HL-60 (cell line): Measurements from ENCODE around the gene P2RX2.

Experiments
- POLR2AphosphoS5 ChIP-seq: IDR thresholded peaks from 2 replicates; pipeline ENCODE4 v1.6.1; 2012; ENCODE audit warnings: low read depth
- TF ChIP-seq, protein P1 (sequence below): IDR thresholded peaks from one replicate; pipeline ENCODE4 v1.5.1; 2011; ENCODE audit warnings: low read length, control low read depth, inconsistent platforms; ENCODE audit not compliant: insufficient read depth
- TF ChIP-seq, protein P2 (sequence below): IDR thresholded peaks from 2 replicates; pipeline ENCODE4 v1.6.1; 2012; ENCODE audit warnings: low read depth; ENCODE audit not compliant: insufficient replicate concordance

DNA sequence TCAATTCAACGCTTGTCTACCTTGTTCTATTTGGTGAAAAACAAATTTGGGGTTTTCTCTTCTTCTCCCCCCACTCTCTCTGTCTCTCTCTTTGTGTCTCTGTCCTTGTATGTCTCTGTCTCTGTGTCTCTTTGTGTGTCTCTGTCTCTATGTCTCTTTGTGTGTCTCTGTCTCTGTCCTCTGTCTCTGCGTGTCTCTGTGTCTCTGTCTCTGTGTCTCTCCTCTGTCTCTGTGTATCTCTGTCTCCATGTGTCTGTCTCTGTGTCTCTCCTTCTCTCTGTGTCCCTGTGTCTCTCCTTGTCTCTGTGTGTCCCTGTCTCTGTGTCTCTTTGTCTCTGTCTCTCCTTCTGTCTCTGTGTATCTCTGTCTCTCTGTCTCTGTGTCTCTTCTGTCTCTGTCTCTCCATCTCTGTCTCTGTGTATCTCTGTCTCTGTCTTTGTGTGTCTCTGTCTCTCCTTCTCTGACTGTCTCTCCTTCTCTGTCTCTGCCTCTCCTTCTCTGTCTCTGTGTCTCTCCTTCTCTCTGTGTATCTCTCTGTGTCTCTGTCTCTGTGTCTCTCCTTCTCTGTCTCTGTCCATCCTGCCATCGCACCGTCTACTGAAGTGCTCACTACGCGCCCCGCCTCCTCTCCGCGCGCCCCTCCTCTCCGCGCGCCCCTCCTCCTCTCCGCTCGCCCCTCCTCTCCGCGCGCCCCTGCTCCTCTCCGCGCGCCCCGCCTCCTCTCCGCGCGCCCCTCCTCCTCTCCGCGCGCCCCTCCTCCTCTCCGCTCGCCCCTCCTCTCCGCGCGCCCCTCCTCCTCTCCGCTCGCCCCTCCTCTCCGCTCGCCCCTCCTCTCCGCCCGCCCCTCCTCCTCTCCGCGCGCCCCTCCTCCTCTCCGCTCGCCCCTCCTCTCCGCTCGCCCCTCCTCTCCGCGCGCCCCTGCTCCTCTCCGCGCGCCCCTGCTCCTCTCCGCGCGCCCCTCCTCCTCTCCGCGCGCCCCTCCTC is 21.0 kb upstream of the P2RX2 start:
- no peak for TF ChIP-seq POLR2AphosphoS5
- TF ChIP-seq, protein P1, sequence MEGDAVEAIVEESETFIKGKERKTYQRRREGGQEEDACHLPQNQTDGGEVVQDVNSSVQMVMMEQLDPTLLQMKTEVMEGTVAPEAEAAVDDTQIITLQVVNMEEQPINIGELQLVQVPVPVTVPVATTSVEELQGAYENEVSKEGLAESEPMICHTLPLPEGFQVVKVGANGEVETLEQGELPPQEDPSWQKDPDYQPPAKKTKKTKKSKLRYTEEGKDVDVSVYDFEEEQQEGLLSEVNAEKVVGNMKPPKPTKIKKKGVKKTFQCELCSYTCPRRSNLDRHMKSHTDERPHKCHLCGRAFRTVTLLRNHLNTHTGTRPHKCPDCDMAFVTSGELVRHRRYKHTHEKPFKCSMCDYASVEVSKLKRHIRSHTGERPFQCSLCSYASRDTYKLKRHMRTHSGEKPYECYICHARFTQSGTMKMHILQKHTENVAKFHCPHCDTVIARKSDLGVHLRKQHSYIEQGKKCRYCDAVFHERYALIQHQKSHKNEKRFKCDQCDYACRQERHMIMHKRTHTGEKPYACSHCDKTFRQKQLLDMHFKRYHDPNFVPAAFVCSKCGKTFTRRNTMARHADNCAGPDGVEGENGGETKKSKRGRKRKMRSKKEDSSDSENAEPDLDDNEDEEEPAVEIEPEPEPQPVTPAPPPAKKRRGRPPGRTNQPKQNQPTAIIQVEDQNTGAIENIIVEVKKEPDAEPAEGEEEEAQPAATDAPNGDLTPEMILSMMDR = no peak
- TF ChIP-seq, protein P2, sequence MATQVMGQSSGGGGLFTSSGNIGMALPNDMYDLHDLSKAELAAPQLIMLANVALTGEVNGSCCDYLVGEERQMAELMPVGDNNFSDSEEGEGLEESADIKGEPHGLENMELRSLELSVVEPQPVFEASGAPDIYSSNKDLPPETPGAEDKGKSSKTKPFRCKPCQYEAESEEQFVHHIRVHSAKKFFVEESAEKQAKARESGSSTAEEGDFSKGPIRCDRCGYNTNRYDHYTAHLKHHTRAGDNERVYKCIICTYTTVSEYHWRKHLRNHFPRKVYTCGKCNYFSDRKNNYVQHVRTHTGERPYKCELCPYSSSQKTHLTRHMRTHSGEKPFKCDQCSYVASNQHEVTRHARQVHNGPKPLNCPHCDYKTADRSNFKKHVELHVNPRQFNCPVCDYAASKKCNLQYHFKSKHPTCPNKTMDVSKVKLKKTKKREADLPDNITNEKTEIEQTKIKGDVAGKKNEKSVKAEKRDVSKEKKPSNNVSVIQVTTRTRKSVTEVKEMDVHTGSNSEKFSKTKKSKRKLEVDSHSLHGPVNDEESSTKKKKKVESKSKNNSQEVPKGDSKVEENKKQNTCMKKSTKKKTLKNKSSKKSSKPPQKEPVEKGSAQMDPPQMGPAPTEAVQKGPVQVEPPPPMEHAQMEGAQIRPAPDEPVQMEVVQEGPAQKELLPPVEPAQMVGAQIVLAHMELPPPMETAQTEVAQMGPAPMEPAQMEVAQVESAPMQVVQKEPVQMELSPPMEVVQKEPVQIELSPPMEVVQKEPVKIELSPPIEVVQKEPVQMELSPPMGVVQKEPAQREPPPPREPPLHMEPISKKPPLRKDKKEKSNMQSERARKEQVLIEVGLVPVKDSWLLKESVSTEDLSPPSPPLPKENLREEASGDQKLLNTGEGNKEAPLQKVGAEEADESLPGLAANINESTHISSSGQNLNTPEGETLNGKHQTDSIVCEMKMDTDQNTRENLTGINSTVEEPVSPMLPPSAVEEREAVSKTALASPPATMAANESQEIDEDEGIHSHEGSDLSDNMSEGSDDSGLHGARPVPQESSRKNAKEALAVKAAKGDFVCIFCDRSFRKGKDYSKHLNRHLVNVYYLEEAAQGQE = no peak
